Measurements from ENCODE around the gene SIK3. TPM values are rescaled to one million over a fixed set of nuclear protein-coding genes. Genes with fewer than 3 reads are reported as not detected.

SIK3 gene
- total RNA-seq, 1 experiment from 2014 or later = 31.4 TPM

GRCh38 chr11:116832350-116833290, 265.6 kb downstream of the SIK3 start:
- H3K4me3 Mint-ChIP-seq = no peak overlapping the region
- no peaks in the 10 kb centered on the region for H3K27me3 ChIP-seq (ENCODE audit: insufficient read depth, low read length)
- no peak for DNase-seq
- no peak overlapping the region for H4K91ac ChIP-seq (ENCODE audit: insufficient read length, low read depth, low read length)
- H2BK20ac ChIP-seq (ENCODE audit: low read depth, low read length, poor library complexity, severe bottlenecking) = no peak overlapping the region
- no peaks in the 10 kb centered on the region for H3K4me1 ChIP-seq (ENCODE audit: insufficient read depth, low read length)
- no peak overlapping the region for H2BK15ac ChIP-seq (ENCODE audit: low read depth, low read length)
- no peak overlapping the region for H3T11ph ChIP-seq (ENCODE audit: low read length)
- peaks cover 15 to 24% of the 10 kb centered on the region in 2 experiments for H3K4me1 Mint-ChIP-seq
- H3K27ac ChIP-seq (ENCODE audit: insufficient read length, low read depth, low read length) = no peak overlapping the region
- H4K8ac ChIP-seq (replicated peaks; ENCODE audit: insufficient read length, low read depth, low read length) = no peak overlapping the region
- no peak overlapping the region for H2AFZ ChIP-seq (ENCODE audit: low read length)
- WGBS (ENCODE audit: extremely low coverage, insufficient read length, low lambda C conversion rate) = no CpG with 5 or more reads among the region's 13 CpGs
- H3K18ac ChIP-seq (ENCODE audit: insufficient read length, low read depth, low read length) = no peak overlapping the region
- no peak overlapping the region; the same call in 1 of the 2 replicates for H3K14ac ChIP-seq (ENCODE audit: insufficient read depth, low read length)
- TF ChIP-seq, protein P1, sequence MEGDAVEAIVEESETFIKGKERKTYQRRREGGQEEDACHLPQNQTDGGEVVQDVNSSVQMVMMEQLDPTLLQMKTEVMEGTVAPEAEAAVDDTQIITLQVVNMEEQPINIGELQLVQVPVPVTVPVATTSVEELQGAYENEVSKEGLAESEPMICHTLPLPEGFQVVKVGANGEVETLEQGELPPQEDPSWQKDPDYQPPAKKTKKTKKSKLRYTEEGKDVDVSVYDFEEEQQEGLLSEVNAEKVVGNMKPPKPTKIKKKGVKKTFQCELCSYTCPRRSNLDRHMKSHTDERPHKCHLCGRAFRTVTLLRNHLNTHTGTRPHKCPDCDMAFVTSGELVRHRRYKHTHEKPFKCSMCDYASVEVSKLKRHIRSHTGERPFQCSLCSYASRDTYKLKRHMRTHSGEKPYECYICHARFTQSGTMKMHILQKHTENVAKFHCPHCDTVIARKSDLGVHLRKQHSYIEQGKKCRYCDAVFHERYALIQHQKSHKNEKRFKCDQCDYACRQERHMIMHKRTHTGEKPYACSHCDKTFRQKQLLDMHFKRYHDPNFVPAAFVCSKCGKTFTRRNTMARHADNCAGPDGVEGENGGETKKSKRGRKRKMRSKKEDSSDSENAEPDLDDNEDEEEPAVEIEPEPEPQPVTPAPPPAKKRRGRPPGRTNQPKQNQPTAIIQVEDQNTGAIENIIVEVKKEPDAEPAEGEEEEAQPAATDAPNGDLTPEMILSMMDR (conservative IDR thresholded peaks at IDR 0.05) = no peak
- no peak overlapping the region for H2BK5ac ChIP-seq (ENCODE audit: insufficient read length, low read length)
- no peak overlapping the region for H2AK5ac ChIP-seq (ENCODE audit: insufficient read length, low read length)
- H4K5ac ChIP-seq (ENCODE audit: insufficient read length, low read depth, low read length) = no peak overlapping the region
- H3K36me3 Mint-ChIP-seq (ENCODE audit: insufficient read depth in 1 of 3, low read depth in 3 of 3) = no peaks in the 10 kb centered on the region; a peak in 1 of 7 replicates
- no peak overlapping the region for H3K23ac ChIP-seq (ENCODE audit: insufficient read length, low read depth, low read length)
- no peak overlapping the region for H2BK12ac ChIP-seq (ENCODE audit: insufficient read length, low read depth, low read length)
- H3K79me2 ChIP-seq (ENCODE audit: insufficient read depth, low read length) = no peaks in the 10 kb centered on the region
- H3K23me2 ChIP-seq (ENCODE audit: insufficient read length, low read depth, low read length, poor library complexity, severe bottlenecking) = peaks cover 6% of the 10 kb centered on the region
- no peak overlapping the region; a peak in 1 of 7 replicates for H3K27ac Mint-ChIP-seq
- H3K27me3 Mint-ChIP-seq (ENCODE audit: low read depth) = peaks cover 23% of the 10 kb centered on the region
- H3K4ac ChIP-seq (ENCODE audit: low read depth, low read length) = no peak overlapping the region
- H3K9me3 Mint-ChIP-seq = peaks cover 3 to 5% of the 10 kb centered on the region in 2 experiments; a peak in 3 of 5 replicates
- no peak overlapping the region for H3K56ac ChIP-seq (ENCODE audit: insufficient read length, low read depth, low read length)
- H3K9ac ChIP-seq (ENCODE audit: extremely low read depth, insufficient read length, low read length) = no peak overlapping the region
- H3K79me1 ChIP-seq (ENCODE audit: insufficient read depth, low read depth, low read length, poor library complexity, severe bottlenecking) = no peaks in the 10 kb centered on the region
- no peaks in the 10 kb centered on the region for H3K9me3 ChIP-seq (ENCODE audit: control insufficient read depth, low read depth, low read length)
- no peaks in the 10 kb centered on the region for H4K20me1 ChIP-seq (ENCODE audit: control insufficient read depth, insufficient read depth, insufficient read length)
- H3K4me2 ChIP-seq (ENCODE audit: insufficient read depth, insufficient read length, low read length) = no peak overlapping the region
- H2BK120ac ChIP-seq (ENCODE audit: low read depth, low read length, poor library complexity, severe bottlenecking) = no peak overlapping the region
